ENCODE data around the gene AJM1.

AJM1 gene

GRCh38 chr9:136856541-136857141, 14.4 kb downstream of the AJM1 start:
- Histone ChIP-seq H3K4me1 (ENCODE audit: low read length) (no peaks in the 10 kb centered on the region), H3K4me3 (ENCODE audit: low read length) (no peak overlapping the region), H3K36me3 (replicated peaks; ENCODE audit: low read depth, low read length) (peaks cover 1% of the 10 kb centered on the region), H4K20me1 (ENCODE audit: insufficient read depth, low read length) (peaks cover 4% of the 10 kb centered on the region; the same call in 1 of the 2 replicates), H3K9ac (ENCODE audit: low read length) (no peak overlapping the region), H3K9me3 (ENCODE audit: insufficient read depth, low read length) (no peaks in the 10 kb centered on the region), H2AFZ (ENCODE audit: low read depth, low read length) (no peak overlapping the region), H3K79me2 (ENCODE audit: low read length) (no peaks in the 10 kb centered on the region), H3K4me2 (ENCODE audit: low read length) (no peak overlapping the region), H3K27ac (ENCODE audit: low read length) (no peak overlapping the region), H3K27me3 (ENCODE audit: low read depth, low read length) (no peaks in the 10 kb centered on the region)
- TF ChIP-seq CTCF (IDR thresholded peaks at IDR 0.05; ENCODE audit: low read depth, low read length) (no peak), EZH2phosphoT487 (IDR thresholded peaks at IDR 0.05; ENCODE audit: low read depth) (no peak)

DNA sequence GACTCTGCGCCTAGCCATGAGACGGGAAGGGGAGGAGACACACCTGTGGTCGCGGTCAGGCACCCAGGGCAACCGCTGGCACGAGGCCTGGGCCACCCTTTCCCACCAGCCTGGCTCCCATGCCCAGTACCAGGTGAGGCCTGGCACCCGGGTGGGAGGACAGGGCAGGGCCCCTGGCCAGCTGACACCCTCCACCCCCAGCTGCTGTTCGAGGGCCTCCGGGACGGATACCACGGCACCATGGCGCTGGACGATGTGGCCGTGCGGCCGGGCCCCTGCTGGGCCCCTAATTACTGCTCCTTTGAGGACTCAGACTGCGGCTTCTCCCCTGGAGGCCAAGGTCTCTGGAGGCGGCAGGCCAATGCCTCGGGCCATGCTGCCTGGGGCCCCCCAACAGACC, 14.9 kb downstream of the AJM1 start:
- no peaks in the 10 kb centered on the region for H3K9me3 ChIP-seq (ENCODE audit: insufficient read depth, low read length)
- H3K27ac ChIP-seq (ENCODE audit: low read length), result no peak overlapping the region
- TF ChIP-seq EZH2phosphoT487 (IDR thresholded peaks at IDR 0.05; ENCODE audit: low read depth), result no peak
- TF ChIP-seq CTCF (IDR thresholded peaks at IDR 0.05; ENCODE audit: low read depth, low read length), result no peak
- H3K9ac ChIP-seq (ENCODE audit: low read length), result no peak overlapping the region
- peaks cover 4% of the 10 kb centered on the region; the same call in 1 of the 2 replicates for H4K20me1 ChIP-seq (ENCODE audit: insufficient read depth, low read length)
- peaks cover 4% of the 10 kb centered on the region for H3K36me3 ChIP-seq (replicated peaks; ENCODE audit: low read depth, low read length)
- no peak overlapping the region for H2AFZ ChIP-seq (ENCODE audit: low read depth, low read length)
- H3K4me3 ChIP-seq (ENCODE audit: low read length), result no peak overlapping the region
- H3K79me2 ChIP-seq (ENCODE audit: low read length), result no peaks in the 10 kb centered on the region
- H3K4me1 ChIP-seq (ENCODE audit: low read length), result no peaks in the 10 kb centered on the region
- no peaks in the 10 kb centered on the region for H3K27me3 ChIP-seq (ENCODE audit: low read depth, low read length)
- H3K4me2 ChIP-seq (ENCODE audit: low read length), result no peak overlapping the region

DNA sequence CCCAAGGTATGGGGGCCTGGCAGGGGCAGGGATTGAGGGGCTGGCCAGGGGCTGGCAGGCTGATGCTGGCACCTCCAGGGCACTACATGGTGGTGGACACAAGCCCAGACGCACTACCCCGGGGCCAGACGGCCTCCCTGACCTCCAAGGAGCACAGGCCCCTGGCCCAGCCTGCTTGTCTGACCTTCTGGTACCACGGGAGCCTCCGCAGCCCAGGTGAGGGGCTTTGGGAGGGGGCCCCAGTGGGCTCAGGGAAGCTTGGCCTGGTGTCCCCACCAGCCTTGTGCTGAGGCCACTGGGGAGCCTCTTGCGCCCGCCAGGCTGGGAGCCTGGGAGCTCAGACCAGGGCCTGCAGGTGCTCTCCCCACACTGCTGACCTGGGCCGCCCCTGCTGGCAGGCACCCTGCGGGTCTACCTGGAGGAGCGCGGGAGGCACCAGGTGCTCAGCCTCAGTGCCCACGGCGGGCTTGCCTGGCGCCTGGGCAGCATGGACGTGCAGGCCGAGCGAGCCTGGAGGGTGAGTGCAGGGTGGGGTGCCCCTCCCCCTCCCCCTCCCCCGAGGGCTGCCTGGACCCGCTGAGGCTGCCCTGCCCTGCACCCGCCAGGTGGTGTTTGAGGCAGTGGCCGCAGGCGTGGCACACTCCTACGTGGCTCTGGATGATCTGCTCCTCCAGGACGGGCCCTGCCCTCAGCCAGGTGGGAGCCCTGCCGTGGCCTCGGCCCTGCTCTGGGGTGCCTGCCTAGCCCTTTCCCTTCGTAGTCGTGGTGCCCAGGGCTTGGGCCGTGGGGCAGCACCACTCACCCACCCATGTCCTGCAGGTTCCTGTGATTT, 15.5 kb downstream of the AJM1 start:
- no peak overlapping the region for H2AFZ ChIP-seq (ENCODE audit: low read depth, low read length)
- H4K20me1 ChIP-seq (ENCODE audit: insufficient read depth, low read length), result peaks cover 4% of the 10 kb centered on the region; the same call in 1 of the 2 replicates
- peaks cover 4% of the 10 kb centered on the region for H3K36me3 ChIP-seq (replicated peaks; ENCODE audit: low read depth, low read length)
- no peak overlapping the region for H3K27ac ChIP-seq (ENCODE audit: low read length)
- no peaks in the 10 kb centered on the region for H3K79me2 ChIP-seq (ENCODE audit: low read length)
- no peaks in the 10 kb centered on the region for H3K9me3 ChIP-seq (ENCODE audit: insufficient read depth, low read length)
- no peak overlapping the region for H3K4me3 ChIP-seq (ENCODE audit: low read length)
- no peaks in the 10 kb centered on the region for H3K27me3 ChIP-seq (ENCODE audit: low read depth, low read length)
- no peak overlapping the region for H3K4me2 ChIP-seq (ENCODE audit: low read length)
- H3K9ac ChIP-seq (ENCODE audit: low read length), result no peak overlapping the region
- no peaks in the 10 kb centered on the region for H3K4me1 ChIP-seq (ENCODE audit: low read length)
- TF ChIP-seq EZH2phosphoT487 (IDR thresholded peaks at IDR 0.05; ENCODE audit: low read depth) (no peak), CTCF (IDR thresholded peaks at IDR 0.05; ENCODE audit: low read depth, low read length) (no peak)

GRCh38 chr9:136858452-136858843, 16.2 kb downstream of the AJM1 start:
- H4K20me1 ChIP-seq (ENCODE audit: insufficient read depth, low read length), result peaks cover 4% of the 10 kb centered on the region; the same call in 1 of the 2 replicates
- H3K79me2 ChIP-seq (ENCODE audit: low read length), result no peaks in the 10 kb centered on the region
- no peaks in the 10 kb centered on the region for H3K4me1 ChIP-seq (ENCODE audit: low read length)
- H3K9ac ChIP-seq (ENCODE audit: low read length), result no peak overlapping the region
- TF ChIP-seq CTCF (IDR thresholded peaks at IDR 0.05; ENCODE audit: low read depth, low read length), result no peak
- no peak for TF ChIP-seq EZH2phosphoT487 (IDR thresholded peaks at IDR 0.05; ENCODE audit: low read depth)
- peaks cover 10% of the 10 kb centered on the region for H3K36me3 ChIP-seq (replicated peaks; ENCODE audit: low read depth, low read length)
- H3K27me3 ChIP-seq (ENCODE audit: low read depth, low read length), result no peaks in the 10 kb centered on the region
- no peaks in the 10 kb centered on the region for H3K9me3 ChIP-seq (ENCODE audit: insufficient read depth, low read length)
- H3K4me2 ChIP-seq (ENCODE audit: low read length), result no peak overlapping the region
- H2AFZ ChIP-seq (ENCODE audit: low read depth, low read length), result no peak overlapping the region
- no peak overlapping the region for H3K4me3 ChIP-seq (ENCODE audit: low read length)
- no peak overlapping the region for H3K27ac ChIP-seq (ENCODE audit: low read length)

Measured in OCI-LY3 (cell line).